NK-92 (cell line): ENCODE results near the gene GFER.

Experiments
- DNase-seq: peaks from one replicate; lab custom pipeline; 2025; ENCODE audit not compliant: unreplicated experiment; lab: John Stamatoyannopoulos, UW

Gene GFER

DNA sequence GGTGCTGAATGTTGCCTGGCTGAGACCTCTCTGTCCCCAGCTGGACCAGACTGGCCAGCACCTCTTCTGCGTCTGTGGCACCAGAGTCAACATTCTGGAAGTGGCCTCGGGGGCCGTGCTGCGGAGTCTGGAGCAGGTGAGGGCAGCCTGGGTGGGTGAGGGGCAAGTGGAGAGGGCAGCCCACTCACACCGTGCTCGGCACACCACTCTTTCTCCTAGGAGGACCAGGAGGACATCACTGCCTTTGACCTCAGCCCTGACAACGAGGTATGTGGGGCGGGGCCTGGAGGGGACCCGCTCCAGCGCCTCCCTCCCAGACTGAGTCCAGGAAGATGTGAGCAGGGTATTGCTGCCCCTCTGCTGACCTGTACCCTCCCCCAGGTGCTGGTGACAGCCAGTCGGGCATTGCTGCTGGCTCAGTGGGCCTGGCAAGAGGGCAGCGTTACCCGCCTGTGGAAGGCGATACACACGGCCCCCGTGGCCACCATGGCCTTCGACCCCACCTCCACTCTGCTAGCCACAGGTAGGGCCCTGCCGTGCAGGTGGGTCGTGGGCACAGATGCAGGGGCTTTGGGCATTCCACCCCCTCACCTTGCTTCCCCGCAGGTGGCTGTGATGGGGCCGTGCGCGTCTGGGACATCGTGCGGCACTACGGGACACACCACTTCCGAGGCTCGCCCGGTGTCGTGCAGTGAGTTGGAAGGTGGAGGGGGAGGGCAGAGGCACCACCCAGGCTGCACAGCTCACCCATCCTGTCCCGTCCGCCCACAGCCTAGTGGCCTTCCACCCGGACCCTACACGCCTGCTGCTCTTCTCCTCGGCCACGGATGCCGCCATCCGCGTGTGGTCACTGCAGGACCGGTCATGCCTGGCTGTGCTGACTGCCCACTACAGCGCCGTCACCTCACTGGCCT is 9.6 kb upstream of the GFER start:
- no peak for DNase-seq

GRCh38 chr16:1975432-1976215 is 8.4 kb upstream of the GFER start:
- DNase-seq = no peak

DNA sequence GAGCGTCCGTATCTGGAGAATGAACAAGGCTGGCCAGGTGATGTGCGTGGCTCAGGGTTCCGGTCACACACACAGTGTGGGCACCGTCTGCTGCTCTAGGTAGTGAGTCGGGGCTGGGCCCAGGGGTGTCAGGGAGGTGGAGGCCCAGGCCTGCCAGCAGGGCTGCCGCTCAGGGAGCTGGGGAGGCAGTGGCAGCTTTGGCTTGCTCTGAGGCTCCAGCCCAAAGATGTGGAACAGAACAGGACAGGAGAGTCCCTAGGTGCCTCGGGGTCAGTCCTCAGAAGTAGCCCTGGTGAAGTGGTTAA is 7.8 kb upstream of the GFER start:
- DNase-seq = no peak

DNA sequence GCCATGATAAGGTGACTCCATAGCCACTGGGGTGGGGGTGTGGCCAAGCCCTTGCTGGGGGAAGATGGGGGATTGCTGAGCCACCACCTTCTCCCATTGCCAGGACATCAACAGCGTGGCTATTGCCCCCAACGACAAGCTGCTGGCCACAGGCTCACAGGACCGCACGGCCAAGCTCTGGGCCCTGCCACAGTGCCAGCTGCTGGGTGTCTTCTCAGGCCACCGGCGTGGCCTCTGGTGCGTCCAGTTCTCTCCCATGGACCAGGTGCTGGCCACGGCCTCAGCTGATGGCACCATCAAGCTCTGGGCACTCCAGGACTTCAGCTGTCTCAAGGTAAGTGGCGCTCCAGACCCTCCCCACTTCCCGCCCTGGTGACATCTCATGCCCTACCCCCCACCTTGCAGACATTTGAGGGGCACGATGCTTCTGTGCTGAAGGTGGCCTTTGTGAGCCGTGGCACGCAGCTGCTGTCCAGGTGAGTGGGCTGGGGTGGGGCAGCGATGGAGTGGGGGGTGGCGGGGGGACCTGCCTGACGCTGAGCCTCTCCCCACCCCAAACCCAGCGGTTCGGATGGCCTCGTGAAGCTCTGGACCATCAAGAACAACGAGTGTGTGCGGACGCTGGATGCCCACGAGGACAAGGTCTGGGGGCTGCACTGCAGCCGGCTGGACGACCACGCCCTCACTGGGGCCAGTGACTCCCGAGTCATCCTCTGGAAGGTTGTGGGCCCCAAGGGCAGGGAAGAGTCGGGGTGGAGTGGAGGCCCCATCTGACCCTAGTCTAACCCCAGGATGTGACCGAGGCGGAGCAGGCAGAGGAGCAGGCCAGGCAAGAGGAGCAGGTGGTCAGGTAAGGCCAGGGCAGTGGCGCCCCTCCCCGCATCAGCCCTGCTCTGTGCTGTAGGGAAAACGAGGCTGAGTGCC is 6.8 kb upstream of the GFER start:
- no peak for DNase-seq

GRCh38 chr16:1977875-1978268 is 6.1 kb upstream of the GFER start:
- DNase-seq = no peak

- no peak for DNase-seq
These were observed 5.4 kb upstream of the GFER start for GRCh38 chr16:1978476-1979120.

- no peak for DNase-seq
These were observed 4.5 kb upstream of the GFER start for GRCh38 chr16:1979271-1980029.

GRCh38 chr16:1980030-1980769 is 3.8 kb upstream of the GFER start:
- DNase-seq = no peak

- no peak for DNase-seq
These were observed 3.3 kb upstream of the GFER start for GRCh38 chr16:1980770-1981087.

DNA sequence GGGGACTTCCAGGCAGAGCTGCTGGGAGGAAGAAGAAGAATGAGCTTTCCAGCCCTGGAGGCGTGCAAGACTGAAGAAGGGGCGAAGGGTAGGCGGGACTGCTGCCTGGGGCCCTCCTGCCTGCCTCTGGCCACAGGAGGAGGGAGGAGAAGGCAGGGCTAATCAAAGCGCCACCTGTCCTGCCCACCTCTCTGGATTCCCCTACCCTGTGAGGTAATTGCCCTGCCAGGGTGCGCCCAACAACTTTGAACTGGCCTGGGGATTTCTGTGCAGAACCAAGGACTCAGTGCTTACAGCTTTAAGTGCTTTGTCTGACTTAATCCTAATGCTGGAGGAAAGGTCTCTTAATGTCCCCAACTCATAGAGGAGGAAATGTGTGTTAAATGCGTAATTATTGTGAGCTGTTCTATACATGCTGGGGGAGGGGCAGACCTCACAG is 2.6 kb upstream of the GFER start, which contains the start of gene NOXO1:
Gene NOXO1 (minus strand): TSS at position 72 of the 439 bp plus-strand sequence. CDS start 290 bp downstream, outside the sequence.
- no peak for DNase-seq

DNA sequence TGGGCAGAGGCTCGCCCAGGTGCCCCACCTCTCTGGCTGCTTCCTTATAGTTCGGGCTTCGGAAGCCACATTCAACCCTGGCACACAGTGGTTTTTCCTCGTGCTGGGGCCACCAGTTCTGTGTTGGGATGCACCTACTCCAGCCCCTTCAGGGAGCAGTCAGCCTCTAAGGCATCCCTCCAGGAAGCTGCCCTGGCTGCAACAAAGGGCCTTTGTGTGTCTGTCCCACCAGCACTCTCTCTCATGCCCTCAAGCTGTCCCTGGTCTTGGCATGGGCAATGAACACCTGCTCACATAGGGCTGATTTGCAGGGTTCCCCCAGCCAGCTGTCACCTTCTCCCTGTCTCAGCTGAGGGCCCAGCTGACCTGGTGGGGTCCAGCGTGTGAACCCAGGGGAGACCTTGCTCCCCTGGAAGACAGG is 2.0 kb upstream of the GFER start:
- no peak for DNase-seq

DNA sequence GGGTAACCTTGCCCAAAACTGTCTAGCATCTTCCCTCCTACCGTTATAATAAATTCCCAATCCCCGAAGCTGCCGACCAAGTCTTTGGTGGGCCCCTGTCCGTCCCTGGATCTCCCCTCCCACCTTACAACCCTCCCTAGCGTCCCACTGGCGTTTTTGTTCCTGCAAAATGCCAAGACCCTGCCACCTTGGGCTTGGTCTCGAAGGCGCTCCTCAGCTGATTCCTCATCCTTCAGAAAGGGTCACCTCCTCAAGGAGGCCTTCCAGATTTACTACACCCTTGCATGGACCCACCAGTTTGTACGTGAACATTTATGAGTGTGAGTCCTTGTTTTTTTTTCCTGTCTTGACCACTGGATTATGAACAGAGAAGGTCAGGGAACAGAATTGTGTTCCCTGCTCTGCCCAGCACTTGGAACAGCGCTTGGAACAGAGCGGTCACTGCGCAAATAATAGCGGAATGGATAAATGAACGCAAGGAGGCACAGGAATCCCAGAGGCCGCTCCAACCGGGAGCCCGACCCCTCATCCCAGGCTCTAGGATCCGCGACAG is 926 bp upstream of the GFER start:
- no peak for DNase-seq

- no peak for DNase-seq
These were observed 593 bp downstream of the GFER start for GRCh38 chr16:1984347-1985225.

DNA sequence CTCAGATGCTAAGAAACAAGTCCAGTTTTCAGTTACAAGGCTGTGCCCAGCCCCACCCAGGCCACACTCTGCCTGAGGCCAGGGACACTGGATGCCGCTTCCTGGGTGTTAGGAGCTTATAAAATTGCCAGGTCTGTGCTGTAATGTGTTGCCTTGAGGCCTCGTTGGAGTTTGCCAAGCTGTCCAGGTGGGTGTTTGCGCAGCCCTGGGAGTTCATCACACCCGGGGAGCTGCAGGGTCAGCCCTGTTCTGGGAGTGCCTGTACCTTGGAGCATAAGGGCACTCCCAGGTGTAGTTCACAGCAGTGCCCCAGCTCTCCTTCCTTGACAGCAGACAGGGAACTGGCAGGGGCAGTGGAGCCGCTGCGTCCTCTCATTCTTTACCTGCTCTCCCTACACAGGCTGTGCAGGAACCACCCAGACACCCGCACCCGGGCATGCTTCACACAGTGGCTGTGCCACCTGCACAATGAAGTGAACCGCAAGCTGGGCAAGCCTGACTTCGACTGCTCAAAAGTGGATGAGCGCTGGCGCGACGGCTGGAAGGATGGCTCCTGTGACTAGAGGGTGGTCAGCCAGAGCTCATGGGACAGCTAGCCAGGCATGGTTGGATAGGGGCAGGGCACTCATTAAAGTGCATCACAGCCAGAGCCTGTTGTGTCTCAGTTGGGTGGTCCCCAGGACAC is 1.6 kb downstream of the GFER start:
- DNase-seq = no peak

DNA sequence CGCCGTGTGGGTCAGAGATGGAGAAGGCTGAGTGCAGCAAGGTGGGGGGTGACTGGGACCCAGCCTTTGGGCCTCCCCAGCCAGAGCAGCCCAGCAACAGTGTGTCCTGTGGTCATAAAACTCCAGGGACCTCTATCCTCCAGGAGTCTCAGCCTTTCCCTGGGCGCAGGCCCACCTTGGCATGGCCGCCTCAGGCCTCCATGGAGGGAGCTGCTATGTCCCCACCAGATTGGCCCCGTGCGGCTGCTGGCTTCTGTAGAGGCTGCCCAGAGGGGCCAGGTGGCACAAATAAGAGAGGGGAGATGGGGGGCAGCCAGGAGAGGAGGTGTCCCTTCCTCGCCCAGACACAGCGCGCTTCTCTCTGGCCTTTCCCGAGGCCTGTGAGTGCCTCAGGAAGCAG is 3.2 kb downstream of the GFER start:
- no peak for DNase-seq

GRCh38 chr16:1989209-1990100 is 5.5 kb downstream of the GFER start, which contains the start of gene SYNGR3:
SYNGR3 (plus strand) TSS chr16:1989970; CDS start chr16:1990103, 133 bp downstream.
- DNase-seq = no peak

DNA sequence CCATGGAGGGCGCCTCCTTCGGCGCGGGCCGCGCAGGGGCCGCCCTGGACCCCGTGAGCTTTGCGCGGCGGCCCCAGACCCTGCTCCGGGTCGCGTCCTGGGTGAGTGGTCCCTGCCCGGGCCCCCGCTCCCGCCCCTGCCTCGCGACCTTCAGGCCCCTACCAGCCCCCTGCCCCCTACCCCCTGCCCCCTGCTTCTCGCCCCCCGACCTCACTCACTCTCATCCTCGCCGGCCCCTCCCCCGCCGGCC is 6.0 kb downstream of the GFER start:
- DNase-seq = no peak
